ENCODE results near the gene ZNF518A. TPM values are rescaled to one million over a fixed set of nuclear protein-coding genes. Genes with fewer than 3 reads are reported as not detected.

ZNF518A gene
- total and polyA plus RNA-seq, 2 of the 13 experiments (the other 11 are each of a cell fraction or from before 2014, with no cell fraction given), result 21.7 to 37.1 TPM

DNA sequence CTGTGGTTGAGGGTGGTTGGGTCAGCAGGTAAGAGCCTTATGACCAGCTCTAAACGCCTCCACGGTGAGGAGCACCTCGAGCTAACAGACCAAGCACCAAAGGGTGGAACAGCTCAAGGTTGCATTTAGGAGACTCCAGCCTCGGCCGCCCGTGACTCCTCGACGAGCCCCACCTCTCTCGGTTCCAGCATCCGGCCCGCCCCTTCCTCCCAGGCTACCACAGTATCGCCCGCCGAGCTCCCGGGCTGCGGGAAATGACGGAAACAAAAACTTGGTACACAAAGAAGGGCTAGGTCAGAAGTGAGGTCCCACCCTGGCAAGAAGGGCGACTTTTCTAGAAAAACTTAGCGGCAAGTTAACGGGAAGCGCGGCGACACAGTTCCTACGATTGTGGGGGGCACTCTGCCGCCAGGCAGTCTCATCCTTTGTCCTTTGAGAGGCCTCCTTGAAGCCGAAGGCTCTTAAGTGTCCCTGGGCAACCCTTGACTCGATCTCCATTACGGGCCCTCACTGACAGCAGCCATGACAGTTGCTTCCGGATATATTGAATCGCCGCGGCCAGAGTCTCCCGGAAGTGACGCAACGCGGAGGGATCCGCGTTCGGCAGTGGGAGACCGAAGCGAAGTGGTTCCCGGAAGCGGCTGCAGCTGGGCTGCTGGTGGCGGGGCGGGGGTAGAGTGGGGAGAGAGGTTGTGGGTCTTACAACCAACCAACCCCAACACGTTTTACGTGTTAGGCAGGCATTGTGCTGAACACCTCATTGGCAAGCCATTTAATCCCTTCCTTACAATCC lies 40.2 kb upstream of the ZNF518A start (continued):
- TF ChIP-seq SMAD1 (CRISPR knock-in tag; IDR thresholded peaks at IDR 0.05; ENCODE audit: borderline replicate concordance, low read depth) (peak; percentile 59; the same call in 1 of the 2 replicates), ATF7 (IDR thresholded peaks at IDR 0.05) (peak; percentile 46), ATF7 (CRISPR knock-in tag; IDR thresholded peaks at IDR 0.05) (peak; percentile 58; the same call in 1 of the 2 replicates), POLR2G (IDR thresholded peaks at IDR 0.05; ENCODE audit: low read depth, low read length) (peak; percentile 95), POGZ (CRISPR knock-in tag; IDR thresholded peaks at IDR 0.05) (peak; percentile 100), NR2C2 (CRISPR knock-in tag; IDR thresholded peaks at IDR 0.05; ENCODE audit: borderline replicate concordance) (peak; percentile 83), SMAD3 (CRISPR knock-in tag; IDR thresholded peaks at IDR 0.05) (peak; percentile 85), ZNF510 (CRISPR knock-in tag; IDR thresholded peaks at IDR 0.05; ENCODE audit: low read depth) (0 out of 2 replicates have a peak, but pooled peaks have one; percentile 9)
- TF ChIP-seq, protein P1, sequence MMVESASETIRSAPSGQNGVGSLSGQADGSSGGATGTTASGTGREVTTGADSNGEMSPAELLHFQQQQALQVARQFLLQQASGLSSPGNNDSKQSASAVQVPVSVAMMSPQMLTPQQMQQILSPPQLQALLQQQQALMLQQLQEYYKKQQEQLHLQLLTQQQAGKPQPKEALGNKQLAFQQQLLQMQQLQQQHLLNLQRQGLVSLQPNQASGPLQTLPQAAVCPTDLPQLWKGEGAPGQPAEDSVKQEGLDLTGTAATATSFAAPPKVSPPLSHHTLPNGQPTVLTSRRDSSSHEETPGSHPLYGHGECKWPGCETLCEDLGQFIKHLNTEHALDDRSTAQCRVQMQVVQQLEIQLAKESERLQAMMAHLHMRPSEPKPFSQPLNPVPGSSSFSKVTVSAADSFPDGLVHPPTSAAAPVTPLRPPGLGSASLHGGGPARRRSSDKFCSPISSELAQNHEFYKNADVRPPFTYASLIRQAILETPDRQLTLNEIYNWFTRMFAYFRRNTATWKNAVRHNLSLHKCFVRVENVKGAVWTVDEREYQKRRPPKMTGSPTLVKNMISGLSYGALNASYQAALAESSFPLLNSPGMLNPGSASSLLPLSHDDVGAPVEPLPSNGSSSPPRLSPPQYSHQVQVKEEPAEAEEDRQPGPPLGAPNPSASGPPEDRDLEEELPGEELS (CRISPR knock-in tag; IDR thresholded peaks at IDR 0.05), result no peak; the same call in 1 of the 2 replicates
- TF ChIP-seq, protein P2, sequence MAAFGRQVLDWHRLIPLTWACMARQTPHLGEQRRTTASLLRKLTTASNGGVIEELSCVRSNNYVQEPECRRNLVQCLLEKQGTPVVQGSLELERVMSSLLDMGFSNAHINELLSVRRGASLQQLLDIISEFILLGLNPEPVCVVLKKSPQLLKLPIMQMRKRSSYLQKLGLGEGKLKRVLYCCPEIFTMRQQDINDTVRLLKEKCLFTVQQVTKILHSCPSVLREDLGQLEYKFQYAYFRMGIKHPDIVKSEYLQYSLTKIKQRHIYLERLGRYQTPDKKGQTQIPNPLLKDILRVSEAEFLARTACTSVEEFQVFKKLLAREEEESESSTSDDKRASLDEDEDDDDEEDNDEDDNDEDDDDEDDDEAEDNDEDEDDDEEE (CRISPR knock-in tag; IDR thresholded peaks at IDR 0.05), result peak; percentile 77
- TF ChIP-seq, protein P3, sequence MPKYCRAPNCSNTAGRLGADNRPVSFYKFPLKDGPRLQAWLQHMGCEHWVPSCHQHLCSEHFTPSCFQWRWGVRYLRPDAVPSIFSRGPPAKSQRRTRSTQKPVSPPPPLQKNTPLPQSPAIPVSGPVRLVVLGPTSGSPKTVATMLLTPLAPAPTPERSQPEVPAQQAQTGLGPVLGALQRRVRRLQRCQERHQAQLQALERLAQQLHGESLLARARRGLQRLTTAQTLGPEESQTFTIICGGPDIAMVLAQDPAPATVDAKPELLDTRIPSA (CRISPR knock-in tag; IDR thresholded peaks at IDR 0.05; ENCODE audit: borderline replicate concordance), result no peak
- TF ChIP-seq, protein P4, sequence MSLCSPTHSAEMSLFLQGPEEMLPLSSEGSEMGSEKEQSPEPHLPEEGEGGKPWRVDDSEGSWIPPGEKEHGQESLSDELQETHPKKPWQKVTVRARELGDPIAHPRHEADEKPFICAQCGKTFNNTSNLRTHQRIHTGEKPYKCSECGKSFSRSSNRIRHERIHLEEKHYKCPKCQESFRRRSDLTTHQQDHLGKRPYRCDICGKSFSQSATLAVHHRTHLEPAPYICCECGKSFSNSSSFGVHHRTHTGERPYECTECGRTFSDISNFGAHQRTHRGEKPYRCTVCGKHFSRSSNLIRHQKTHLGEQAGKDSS (CRISPR knock-in tag; IDR thresholded peaks at IDR 0.05; ENCODE audit: borderline replicate concordance, low read depth), result peak; percentile 78; the same call in 1 of the 2 replicates
- TF ChIP-seq, protein P5, sequence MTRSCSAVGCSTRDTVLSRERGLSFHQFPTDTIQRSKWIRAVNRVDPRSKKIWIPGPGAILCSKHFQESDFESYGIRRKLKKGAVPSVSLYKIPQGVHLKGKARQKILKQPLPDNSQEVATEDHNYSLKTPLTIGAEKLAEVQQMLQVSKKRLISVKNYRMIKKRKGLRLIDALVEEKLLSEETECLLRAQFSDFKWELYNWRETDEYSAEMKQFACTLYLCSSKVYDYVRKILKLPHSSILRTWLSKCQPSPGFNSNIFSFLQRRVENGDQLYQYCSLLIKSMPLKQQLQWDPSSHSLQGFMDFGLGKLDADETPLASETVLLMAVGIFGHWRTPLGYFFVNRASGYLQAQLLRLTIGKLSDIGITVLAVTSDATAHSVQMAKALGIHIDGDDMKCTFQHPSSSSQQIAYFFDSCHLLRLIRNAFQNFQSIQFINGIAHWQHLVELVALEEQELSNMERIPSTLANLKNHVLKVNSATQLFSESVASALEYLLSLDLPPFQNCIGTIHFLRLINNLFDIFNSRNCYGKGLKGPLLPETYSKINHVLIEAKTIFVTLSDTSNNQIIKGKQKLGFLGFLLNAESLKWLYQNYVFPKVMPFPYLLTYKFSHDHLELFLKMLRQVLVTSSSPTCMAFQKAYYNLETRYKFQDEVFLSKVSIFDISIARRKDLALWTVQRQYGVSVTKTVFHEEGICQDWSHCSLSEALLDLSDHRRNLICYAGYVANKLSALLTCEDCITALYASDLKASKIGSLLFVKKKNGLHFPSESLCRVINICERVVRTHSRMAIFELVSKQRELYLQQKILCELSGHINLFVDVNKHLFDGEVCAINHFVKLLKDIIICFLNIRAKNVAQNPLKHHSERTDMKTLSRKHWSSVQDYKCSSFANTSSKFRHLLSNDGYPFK (CRISPR knock-in tag; IDR thresholded peaks at IDR 0.05; ENCODE audit: borderline replicate concordance), result peak; percentile 96
- TF ChIP-seq, protein P6, sequence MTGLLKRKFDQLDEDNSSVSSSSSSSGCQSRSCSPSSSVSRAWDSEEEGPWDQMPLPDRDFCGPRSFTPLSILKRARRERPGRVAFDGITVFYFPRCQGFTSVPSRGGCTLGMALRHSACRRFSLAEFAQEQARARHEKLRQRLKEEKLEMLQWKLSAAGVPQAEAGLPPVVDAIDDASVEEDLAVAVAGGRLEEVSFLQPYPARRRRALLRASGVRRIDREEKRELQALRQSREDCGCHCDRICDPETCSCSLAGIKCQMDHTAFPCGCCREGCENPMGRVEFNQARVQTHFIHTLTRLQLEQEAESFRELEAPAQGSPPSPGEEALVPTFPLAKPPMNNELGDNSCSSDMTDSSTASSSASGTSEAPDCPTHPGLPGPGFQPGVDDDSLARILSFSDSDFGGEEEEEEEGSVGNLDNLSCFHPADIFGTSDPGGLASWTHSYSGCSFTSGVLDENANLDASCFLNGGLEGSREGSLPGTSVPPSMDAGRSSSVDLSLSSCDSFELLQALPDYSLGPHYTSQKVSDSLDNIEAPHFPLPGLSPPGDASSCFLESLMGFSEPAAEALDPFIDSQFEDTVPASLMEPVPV (CRISPR knock-in tag; IDR thresholded peaks at IDR 0.05), result no peak
